Posterior vena cava (tissue), 2 donors: ENCODE measurements around the gene SPDYE4. TPM values are rescaled to one million over a fixed set of nuclear protein-coding genes. Genes with fewer than 3 reads are reported as not detected.

ENCODE experiments used
- DNase-seq: peaks from one replicate; pipeline ENCODE4 v3.0.0-alpha.2; 2020; ENCODE audit warnings: low spot score
- intact Hi-C, 2 donors: fragments of 100-400 bp; cut with DNase I; formaldehyde crosslinking; loops; one replicate each; pipeline versions ENCODE4 v1.14.1 to v1.14.2; 2022 to 2023
- total RNA-seq, 2 donors: library from RNA; stranded (reverse); fragmentation: NEBNext Ultra II Directional; extraction: Animal tissue kit (Norgen Biotek cat#: 25700); gene quantifications; one replicate each; pipeline ENCODE4 v1.2.1, GENCODE V29; 2021
- donor health status: DM: yes; HTN: yes; CAD: no.
- donor health status: DM: yes; HTN: yes; CAD: no.

SPDYE4 gene
- total RNA-seq, 2 donors from 2014 or later: not detected

- intact Hi-C loops: no loop called here
- peak; percentile 40 for DNase-seq
These were observed 33.9 kb downstream of the SPDYE4 start for GRCh38 chr17:8724451-8724850.

GRCh38 chr17:8720596-8720995 lies 37.8 kb downstream of the SPDYE4 start:
- intact Hi-C loops: no loop called here
- DNase-seq: peak; percentile 70

DNA sequence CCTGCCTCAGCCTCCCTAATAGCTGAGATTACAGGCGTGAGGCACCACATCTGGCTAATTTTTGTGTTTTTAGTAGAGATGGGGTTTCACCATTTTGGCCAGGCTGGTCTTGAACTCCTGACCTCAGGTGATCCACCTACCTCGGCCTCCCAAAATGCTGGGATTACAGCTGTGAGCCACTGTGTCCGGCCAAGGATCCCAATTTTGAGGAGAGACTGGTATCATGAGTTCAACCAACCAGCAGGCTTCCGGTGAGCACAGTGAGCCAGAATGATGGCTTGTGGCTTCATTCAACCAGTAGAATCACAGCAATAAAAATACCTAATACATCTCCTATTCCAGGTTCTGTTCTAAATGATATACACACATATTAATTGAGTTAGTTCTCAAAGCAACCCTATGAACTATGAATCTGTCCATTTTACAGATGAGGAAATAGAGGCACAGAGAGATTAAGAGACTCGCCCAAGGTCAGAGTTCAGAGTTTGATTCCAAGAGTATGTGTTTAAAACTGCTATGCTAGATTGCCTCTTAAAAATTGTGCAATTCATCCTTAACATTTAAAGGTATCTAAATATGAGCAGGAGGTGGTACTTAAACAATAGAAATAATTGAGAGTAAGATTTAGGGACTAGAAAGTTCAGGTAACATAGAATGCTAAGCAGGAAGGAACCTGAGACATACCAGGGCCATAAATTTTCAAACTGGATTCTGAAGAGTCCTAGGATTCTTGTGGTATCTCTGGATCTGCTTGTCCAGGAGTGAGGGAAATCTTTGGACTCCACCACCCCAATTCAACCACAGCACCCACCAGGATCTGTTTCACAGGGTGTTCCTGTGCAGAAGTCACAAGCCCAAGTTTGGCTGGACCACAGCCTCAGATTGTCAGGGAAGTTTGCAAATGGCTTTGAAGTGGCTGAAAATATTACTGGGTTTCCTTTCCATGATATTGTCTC lies 38.8 kb downstream of the SPDYE4 start:
- intact Hi-C loops: no loop called here
- DNase-seq: peak; percentile 19

DNA sequence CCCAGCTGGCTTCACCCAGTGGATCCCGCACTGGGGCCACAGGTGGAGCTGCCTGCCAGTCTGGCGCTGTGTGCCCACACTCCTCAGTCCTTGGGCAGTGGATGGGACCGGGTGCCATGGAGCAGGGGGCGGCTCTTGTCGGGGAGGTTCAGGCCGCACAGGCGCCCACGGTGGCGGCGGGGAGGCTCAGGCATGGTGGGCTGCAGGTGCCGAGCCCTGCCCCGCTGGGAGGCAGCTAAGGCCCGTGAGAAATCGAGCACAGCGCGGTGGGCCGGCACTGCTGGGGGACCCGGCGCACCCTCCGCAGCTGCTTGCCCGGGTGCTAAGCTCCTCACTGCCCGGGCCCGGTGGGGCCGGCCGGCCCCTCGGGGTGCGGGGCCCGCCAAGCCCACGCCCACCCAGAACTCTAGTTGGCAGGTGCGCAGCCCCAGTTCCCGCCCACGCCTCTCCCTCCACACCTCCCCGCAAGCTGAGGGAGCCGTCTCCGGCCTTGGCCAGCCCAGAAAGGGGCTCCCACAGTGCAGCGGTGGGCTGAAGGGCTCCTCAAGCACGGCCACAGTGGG lies 40.3 kb downstream of the SPDYE4 start:
- intact Hi-C loops: no loop called here
- peak; percentile 69 for DNase-seq

- no peak for DNase-seq
- intact Hi-C loops: no loop called here
These were observed 44.5 kb downstream of the SPDYE4 start for GRCh38 chr17:8713878-8714277.

DNA sequence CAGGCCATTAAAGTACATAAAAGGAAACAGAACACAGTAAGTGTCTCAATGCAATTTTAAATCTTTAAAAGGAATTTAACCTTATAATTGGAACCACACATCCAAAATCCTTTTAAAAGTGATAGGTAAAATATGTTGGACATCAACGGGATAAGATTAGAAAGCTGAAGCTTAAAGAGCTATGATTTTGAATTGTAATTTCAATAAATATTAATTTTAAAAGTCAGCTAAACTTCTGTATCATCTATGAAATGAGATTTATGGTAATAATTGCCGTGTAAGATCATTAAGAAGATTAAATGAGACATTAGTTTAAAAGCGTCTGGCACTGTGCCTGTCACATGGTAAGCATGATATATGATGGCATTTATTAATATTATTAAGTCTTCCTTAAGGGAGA lies 45.0 kb downstream of the SPDYE4 start:
- DNase-seq: no peak

DNA sequence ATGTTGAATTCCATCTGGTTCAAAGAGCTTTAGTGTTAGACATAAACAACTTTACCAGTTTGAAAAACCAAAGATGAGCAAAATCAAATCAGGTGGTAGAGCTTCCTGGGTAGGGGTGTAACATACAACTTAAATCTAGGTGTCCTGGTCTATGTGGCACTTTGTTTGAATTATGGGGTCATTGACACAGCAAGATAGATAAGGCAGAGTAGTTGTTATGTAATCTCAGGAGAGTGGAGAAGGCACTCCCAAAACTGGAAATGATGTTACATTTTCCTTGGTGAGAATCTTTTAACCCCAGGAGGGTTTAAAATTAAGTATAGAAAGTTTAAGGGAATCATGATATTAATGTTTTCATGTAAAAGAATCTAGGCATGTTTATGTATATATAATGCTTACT lies 45.6 kb downstream of the SPDYE4 start:
- DNase-seq: no peak
- intact Hi-C loops: no loop called here

More for the DNA sequence above, 45.0 kb downstream of the SPDYE4 start:
- intact Hi-C loops: no loop called here

DNA sequence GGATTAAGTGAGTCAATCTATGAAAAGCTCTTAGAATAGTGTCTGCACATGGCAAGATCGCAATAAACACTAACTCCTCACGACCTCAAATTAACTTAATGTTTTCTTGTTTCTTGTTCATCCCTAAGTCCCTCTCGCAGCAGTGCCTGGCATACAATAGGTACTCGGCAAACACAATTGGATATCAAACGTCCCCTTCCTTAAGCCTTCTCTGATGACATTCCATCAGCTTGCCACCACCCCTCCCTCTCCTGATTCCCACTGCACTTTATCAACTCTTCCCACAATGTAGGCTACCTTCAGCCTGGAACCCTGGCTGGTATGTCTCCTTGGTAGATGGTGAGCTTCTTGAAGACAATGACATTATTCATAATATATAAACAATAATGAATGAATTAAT lies 47.1 kb downstream of the SPDYE4 start:
- intact Hi-C loops: no loop called here
- peak; percentile 20 for DNase-seq

DNA sequence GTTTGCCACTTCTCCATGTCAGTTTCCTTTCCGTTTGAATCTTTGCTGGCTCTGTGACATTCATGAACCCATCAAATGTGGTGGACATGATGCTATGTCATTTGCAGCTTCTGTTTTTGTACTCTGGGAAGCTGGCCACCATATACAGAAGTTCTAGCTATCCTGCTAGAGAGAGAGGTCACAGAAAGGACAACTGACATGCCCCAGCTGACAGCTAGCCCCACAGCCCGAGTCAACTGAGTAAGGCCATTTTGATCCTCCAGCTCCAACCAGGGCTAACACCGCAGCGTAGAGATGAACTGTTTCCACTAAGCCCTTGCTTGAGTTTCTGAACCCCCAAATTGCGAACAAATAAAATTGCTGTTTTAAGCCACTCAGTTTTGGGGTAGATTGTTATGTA lies 47.5 kb downstream of the SPDYE4 start:
- peak; percentile 18 for DNase-seq
- intact Hi-C loops: no loop called here

- DNase-seq: no peak
These were observed 49.3 kb downstream of the SPDYE4 start for GRCh38 chr17:8709006-8709405.

GRCh38 chr17:8708025-8708461 lies 50.3 kb downstream of the SPDYE4 start:
- intact Hi-C loops: no loop called here
- DNase-seq: no peak

More at GRCh38 chr17:8709006-8709405, 49.3 kb downstream of the SPDYE4 start:
- intact Hi-C loops: no loop called here

GRCh38 chr17:8707332-8708024 lies 50.9 kb downstream of the SPDYE4 start:
- intact Hi-C loops: no loop called here

GRCh38 chr17:8706431-8706830 lies 51.9 kb downstream of the SPDYE4 start:
- peak; percentile 18 for DNase-seq
- intact Hi-C loops: no loop called here

More at GRCh38 chr17:8707332-8708024, 50.9 kb downstream of the SPDYE4 start:
- peak; percentile 64 for DNase-seq

DNA sequence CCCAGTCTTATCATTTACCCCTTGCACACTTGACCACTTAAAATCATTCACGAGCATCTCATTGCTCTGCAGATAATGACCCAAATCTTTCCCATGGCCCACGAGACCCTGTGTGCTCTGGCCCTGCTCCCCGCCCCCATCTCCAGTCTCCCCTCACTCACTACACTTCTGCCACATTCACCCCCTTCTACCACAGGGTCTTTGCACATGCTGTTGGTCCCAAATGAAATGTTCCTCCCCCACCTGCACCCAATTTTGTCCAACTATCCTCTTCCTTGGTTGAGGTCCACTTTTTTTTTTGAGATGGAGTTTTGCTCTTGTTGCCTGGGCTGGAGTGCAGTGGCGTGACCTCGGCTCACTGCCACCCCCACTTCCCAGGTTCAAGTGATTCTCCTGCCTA lies 52.9 kb downstream of the SPDYE4 start:
- intact Hi-C loops: no loop called here

GRCh38 chr17:8703001-8703400 lies 55.3 kb downstream of the SPDYE4 start:
- DNase-seq: peak; percentile 62
- intact Hi-C loops: no loop called here

More for the DNA sequence above, 52.9 kb downstream of the SPDYE4 start:
- DNase-seq: peak; percentile 9

GRCh38 chr17:8701754-8702153 lies 56.6 kb downstream of the SPDYE4 start:
- intact Hi-C loops: no loop called here
- DNase-seq: no peak

DNA sequence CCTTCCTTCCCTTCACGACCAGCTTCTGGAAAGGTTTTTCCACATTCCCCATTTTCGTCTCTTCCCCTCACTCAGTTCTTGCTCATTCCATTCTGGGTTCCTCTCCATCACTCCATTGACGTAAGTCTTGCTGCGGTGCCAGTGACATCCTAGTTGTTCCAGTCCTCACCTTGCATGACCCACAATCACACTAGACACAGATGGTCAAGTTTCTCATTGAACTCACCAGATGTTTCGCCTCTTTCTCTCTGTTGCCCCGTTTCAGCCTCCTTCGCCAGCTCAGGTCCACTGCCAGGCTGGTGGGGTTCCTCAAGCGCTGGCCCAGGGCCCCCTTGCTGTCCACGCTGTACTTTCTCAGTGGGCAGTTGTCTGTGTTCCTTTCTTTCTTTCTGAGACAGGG lies 57.1 kb downstream of the SPDYE4 start:
- no peak for DNase-seq
- intact Hi-C loops: no loop called here
